Posterior cingulate gyrus (tissue), 11 donors: ENCODE measurements around the gene TEX13C.
A peak's percentile ranks its signal among the peaks of the same experiment; 100 is the strongest.
"Not testable (repeated sequence)": the region's sequence is repeated elsewhere in the genome, so short reads cannot be mapped to it uniquely, and the experiment has no call there.

Experiments
- DNase-seq, 10 donors: peaks; one replicate each; pipeline versions ENCODE4 v3.0.0 to v3.0.0-alpha.2; 2020 to 2021; ENCODE audit warnings: mixed read lengths in 3 of 10
- intact Hi-C: fragments of 100-400 bp; cut with DNase I; formaldehyde crosslinking; loops from one replicate; pipeline ENCODE4 v1.15.1; 2023

Gene TEX13C

GRCh38 chrX:125319646-125320521 lies at the start of gene TEX13C:
TEX13C (plus strand) TSS chrX:125319871; CDS start chrX:125320120, 249 bp downstream.
- intact Hi-C loops, result no loop called here
- DNase-seq, result peak in 2 of 10 donors; percentile 59 to 85

DNA sequence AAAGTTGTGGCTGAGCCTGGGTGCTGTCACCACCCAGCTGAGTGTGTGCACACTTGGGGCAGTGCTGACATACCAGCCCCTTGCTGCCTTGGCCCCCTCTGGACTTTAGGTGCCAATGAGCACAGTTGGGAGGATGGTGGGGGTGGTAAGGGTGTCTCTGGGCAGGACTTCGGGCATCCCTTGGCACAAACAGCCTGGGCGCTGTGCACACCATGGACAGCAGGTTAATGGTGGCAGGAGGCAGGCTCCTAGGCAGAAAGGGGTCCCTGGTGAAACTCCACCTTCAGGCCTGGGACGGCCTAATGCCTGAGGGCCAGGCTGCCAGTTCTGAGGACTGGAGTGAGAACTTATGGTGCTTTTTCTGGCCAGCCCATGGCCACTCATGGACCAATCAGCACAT lies 32.4 kb upstream of the TEX13C start:
- intact Hi-C loops, result no loop called here
- no peak for DNase-seq

DNA sequence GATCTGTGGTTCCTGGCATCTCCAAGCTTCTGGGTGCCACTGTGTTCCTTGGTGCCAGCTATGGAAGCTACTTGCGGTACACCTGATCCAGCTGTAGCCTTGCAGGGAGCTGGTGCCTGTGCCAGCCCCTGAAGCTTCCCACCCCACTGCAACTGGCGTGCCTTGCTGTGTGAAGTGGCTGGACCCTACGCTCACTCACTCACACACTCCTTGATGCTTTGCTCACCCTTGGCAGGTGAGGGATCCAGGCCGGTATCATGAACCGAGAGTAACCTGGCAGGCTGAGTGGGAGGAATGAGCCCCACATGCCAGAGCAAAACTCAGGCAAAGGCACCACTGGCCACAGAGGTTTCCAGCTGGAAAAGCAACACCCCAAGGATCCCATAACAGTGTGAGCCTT lies 31.3 kb upstream of the TEX13C start:
- intact Hi-C loops, result no loop called here

DNA sequence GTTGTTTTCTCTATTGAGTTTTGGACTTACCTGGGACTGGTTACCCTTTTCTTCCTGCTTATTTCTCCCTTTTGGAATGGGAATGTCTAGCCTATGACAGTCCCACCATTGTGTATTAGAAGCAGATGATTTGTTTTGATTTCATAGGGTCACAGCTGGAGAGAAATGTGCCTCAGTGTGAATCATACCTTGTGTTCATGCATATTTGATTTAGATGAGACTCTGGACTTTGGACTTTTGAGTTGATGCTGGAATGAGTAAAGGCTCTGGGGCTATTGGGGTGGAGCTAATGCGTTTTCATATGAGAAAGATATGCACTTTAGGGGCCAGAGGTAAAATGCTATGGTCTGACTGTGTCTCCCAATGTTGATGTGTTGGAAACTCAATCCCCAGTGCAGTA lies 30.5 kb upstream of the TEX13C start:
- DNase-seq, result no peak
- intact Hi-C loops, result no loop called here

More for the DNA sequence above, 31.3 kb upstream of the TEX13C start:
- no peak for DNase-seq

DNA sequence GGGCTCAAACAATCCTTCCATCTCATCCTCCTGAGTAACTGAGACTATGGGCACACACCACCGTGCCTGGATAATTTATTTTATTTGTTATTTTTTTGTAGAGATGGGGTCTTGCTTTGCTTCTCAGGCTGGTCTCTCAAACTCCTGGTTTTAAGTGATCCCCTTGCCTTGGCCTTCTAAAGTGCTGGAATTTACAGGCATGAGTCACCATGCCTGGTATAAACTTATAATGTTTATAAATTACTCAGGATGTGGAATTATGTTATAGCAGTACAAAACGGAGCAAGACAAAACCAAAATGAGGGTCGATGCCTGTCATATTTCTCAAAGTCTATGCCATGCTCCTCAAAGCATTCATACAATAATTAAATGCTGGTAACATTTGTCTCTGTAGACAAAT lies 29.8 kb upstream of the TEX13C start:
- no peak for DNase-seq
- intact Hi-C loops, result no loop called here

GRCh38 chrX:125291124-125291523 lies 28.5 kb upstream of the TEX13C start:
- intact Hi-C loops, result no loop called here

GRCh38 chrX:125293850-125294780 lies 25.6 kb upstream of the TEX13C start:
- intact Hi-C loops, result no loop called here
- no peak for DNase-seq

More at GRCh38 chrX:125291124-125291523, 28.5 kb upstream of the TEX13C start:
- DNase-seq, result no peak

- DNase-seq, result no peak
Observed at GRCh38 chrX:125295337-125295736, 24.3 kb upstream of the TEX13C start.

GRCh38 chrX:125298871-125299270 lies 20.8 kb upstream of the TEX13C start:
- intact Hi-C loops, result no loop called here
- DNase-seq, result peak in 2 of 10 donors; percentile 33 to 60

More at GRCh38 chrX:125295337-125295736, 24.3 kb upstream of the TEX13C start:
- intact Hi-C loops, result no loop called here

DNA sequence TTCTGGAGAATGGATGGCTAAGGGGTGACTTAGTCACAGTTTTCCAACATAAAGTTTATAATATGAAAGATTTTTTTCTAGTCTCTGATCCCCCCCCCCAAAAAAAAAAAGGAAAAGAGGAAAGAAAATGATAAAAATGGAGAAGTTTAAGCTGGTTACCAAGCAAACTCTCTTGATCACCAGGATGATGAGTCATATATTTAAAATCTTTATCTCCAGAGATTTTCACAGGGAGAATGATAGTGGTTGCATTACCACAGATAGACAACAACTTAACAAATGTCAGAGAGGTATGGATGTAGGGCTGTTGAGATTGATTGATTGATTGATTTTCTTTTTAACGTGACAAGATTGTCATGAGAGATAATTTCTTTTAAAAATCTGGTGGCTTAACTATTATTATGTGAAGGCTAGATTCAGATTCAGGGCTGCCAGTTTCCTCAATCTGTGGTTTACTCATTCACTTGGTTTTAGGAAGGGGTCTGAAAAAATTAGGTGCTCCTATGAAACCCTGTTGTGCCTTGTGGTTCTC lies 13.3 kb upstream of the TEX13C start:
- intact Hi-C loops, result no loop called here
- no peak for DNase-seq

- DNase-seq, result no peak
- intact Hi-C loops, result no loop called here
Observed at GRCh38 chrX:125308653-125309052, 11.0 kb upstream of the TEX13C start.

GRCh38 chrX:125319166-125319565 lies 505 bp upstream of the TEX13C start:
- intact Hi-C loops, result not testable (repeated sequence)
- peak in 2 of 10 donors; percentile 61 to 63 for DNase-seq

GRCh38 chrX:125322431-125322830 lies 2.8 kb downstream of the TEX13C start:
- no peak for DNase-seq
- intact Hi-C loops, result no loop called here

GRCh38 chrX:125326599-125326998 lies 6.9 kb downstream of the TEX13C start:
- intact Hi-C loops, result no loop called here
- DNase-seq, result no peak

GRCh38 chrX:125327891-125328290 lies 8.2 kb downstream of the TEX13C start:
- intact Hi-C loops, result no loop called here
- no peak for DNase-seq

- intact Hi-C loops, result no loop called here
- DNase-seq, result no peak
Observed at GRCh38 chrX:125333583-125333982, 13.9 kb downstream of the TEX13C start.

GRCh38 chrX:125340490-125340889 lies 20.8 kb downstream of the TEX13C start:
- no peak for DNase-seq
- intact Hi-C loops, result no loop called here

DNA sequence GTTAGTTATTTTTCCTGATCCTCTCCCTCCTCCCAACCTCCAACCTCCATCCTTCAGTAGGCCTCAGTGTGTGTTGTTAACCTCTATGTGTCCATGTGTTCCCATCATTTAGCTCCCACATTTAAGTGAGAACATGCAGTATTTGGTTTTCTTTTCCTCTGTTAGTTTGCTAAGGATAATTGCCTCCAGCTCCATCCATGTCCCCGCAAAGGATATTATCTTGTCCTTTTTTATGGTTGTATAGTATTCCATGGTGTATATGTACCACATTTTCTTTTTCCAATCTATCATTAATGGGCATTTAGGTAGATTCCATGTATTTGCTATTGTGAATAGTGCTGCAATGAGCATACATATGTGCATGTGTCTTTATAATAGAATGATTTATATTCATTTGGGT lies 54.5 kb downstream of the TEX13C start:
- intact Hi-C loops, result no loop called here
- DNase-seq, result no peak
